SHP77 (cell line): Measurements from ENCODE around the gene CACNA2D3.
"Not testable (repeated sequence)": the region's sequence is repeated elsewhere in the genome, so short reads cannot be mapped to it uniquely, and the experiment has no call there.

Experiments
- DNase-seq, 2 experiments: peaks; one replicate each; lab custom pipeline; 2025; lab: John Stamatoyannopoulos, UW

CACNA2D3 gene

GRCh38 chr3:54573858-54574257 lies 451.5 kb downstream of the CACNA2D3 start:
- no peak for DNase-seq

GRCh38 chr3:54574906-54575617 lies 452.7 kb downstream of the CACNA2D3 start:
- DNase-seq, result no peak

- no peak for DNase-seq
Observed at GRCh38 chr3:54575618-54575960, 453.2 kb downstream of the CACNA2D3 start.

DNA sequence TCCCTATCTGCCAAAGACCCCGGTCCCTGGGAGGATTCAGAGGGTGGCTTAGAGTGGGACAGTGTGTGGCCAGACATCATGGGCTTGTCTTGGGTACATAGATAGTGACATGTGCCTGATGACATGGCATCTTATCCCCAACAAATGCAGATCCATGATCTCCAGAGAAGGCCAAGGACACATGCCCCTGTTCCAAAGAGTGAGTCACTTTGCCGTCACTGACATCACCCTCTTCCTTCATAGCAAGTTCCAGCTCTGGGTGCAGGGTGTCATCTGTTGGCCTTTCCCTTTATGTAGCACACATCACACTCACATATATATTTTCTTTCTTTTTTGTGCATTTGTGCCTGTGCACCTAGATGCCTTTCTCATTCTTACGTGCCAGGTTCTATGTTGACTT lies 455.0 kb downstream of the CACNA2D3 start:
- no peak for DNase-seq

GRCh38 chr3:54578417-54578816 lies 456.1 kb downstream of the CACNA2D3 start:
- DNase-seq, result no peak

DNA sequence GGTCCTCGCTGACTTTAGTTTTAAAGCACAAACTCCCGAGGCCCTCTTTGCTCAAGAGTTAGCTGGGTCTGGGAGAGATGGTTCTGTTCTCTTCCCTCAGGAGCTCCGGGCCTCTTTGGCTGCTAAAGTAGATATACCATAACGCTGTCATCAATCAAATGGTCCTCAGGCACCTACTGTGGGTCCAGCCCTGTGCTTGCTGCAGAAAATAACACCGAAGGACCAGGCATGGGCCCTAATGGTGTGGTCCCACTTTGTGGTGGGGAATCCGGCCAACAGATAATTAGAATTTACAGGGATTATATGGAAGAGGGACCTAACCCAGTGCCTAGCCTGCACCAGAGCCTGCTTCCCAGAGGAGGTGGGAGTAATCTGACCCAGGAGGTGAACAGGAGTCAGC lies 458.1 kb downstream of the CACNA2D3 start:
- no peak for DNase-seq

- DNase-seq, result no peak
Observed at GRCh38 chr3:54582424-54582823, 460.1 kb downstream of the CACNA2D3 start.

GRCh38 chr3:54591157-54591556 lies 468.8 kb downstream of the CACNA2D3 start:
- DNase-seq, result no peak

GRCh38 chr3:54593653-54594052 lies 471.3 kb downstream of the CACNA2D3 start:
- no peak for DNase-seq

DNA sequence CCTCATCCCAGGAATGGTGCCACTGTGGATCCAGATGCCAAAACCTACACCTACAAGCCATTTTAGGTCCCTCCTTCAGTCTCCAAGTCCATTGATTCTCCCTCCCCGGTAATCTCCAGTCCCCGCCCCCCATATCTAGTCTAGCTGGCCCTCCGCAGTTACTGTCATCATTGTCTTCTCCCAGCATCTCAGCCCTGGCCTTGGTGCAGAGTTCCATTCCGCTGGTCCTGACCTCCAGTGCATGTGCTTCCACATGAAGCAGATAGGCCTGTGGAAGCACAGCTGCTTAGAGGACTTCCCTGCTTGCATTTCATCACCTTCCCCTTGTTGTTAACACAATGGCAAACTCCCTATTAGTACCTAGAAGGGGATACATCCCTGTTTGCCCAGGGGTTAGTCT lies 473.7 kb downstream of the CACNA2D3 start:
- no peak for DNase-seq

DNA sequence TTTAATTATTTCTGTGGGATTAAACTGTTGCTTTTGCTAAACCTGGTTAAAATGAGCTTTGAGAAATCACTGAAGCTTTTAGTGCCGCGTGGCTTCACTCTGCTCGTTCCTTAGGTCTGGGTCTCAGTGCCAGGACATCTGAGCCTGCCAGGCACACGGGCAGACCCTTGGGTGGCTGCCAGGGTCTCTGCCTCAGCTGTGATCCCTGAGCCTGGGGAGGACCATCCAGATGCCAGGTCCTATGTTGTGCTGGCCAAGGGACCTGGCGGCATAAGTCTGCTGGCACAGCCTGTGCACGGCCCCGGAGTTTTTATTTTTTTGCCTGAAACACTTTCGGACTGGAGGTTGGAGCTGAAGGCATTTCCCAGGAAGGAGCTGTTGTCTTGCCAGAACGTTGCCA lies 477.4 kb downstream of the CACNA2D3 start:
- no peak for DNase-seq

GRCh38 chr3:54600441-54601204 lies 478.3 kb downstream of the CACNA2D3 start:
- DNase-seq, result no peak

DNA sequence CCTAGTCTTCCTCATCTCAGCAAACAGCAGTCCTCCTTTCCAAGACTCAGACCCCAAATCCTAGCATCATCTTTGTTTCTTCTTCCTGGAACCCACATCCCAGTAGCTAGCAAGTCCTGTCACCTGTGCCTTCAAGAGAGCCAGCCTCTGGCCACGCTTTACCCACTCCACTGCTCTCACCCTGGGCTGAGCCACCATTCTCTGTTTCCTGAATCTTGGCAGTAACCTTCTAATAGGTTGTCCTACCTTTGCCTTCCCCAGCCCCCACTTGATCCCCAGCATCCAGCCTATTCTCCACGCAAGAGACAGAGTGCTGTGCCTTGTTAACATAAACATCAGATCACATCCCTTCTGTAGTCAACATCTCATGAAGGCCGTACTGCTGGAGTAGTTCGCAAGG lies 482.1 kb downstream of the CACNA2D3 start:
- no peak for DNase-seq

GRCh38 chr3:54608041-54608440 lies 485.7 kb downstream of the CACNA2D3 start:
- DNase-seq, result no peak

- DNase-seq, result no peak
Observed at GRCh38 chr3:54619053-54619452, 496.7 kb downstream of the CACNA2D3 start.

GRCh38 chr3:54619531-54619930 lies 497.2 kb downstream of the CACNA2D3 start:
- DNase-seq, result no peak

GRCh38 chr3:54621184-54621583 lies 498.8 kb downstream of the CACNA2D3 start:
- DNase-seq, result no peak

GRCh38 chr3:54622678-54623077 lies 500.3 kb downstream of the CACNA2D3 start:
- DNase-seq, result no peak

GRCh38 chr3:54625805-54626787 lies 503.7 kb downstream of the CACNA2D3 start:
- no peak for DNase-seq

GRCh38 chr3:54628888-54629441 lies 506.6 kb downstream of the CACNA2D3 start:
- DNase-seq, result no peak

DNA sequence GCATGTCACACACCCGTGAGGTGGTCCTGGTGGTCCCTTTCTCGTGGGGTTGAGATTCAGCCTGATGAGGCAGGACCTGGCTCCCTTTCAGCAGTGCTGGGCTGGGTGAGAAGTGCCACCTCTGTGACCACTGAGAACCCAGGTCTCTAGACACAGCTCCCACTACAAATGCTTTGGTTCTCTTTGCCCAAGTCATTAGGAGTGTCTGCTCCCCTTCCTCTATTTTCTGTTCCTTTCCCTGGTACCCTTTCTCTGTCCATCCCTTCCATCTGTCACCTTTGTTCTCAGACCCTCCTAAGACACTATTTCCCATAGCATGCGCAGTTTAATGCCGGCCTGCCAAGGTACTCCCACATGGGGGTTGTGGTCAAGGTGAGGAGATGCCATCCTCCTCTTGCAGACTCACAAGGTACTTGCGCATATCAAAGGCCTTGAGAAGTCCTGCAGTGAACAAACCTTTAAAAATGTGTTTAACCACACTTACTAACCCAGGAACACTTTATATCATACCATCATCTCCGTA lies 507.8 kb downstream of the CACNA2D3 start:
- DNase-seq, result no peak

GRCh38 chr3:54631001-54631400 lies 508.6 kb downstream of the CACNA2D3 start:
- not testable (repeated sequence) for DNase-seq
